Hematopoietic multipotent progenitor cell treated with erythropoietin and hydrocortisone succinate and interleukin-3 and kit ligand, for 6 days (in vitro differentiated cells): ENCODE results near the gene KCNK18.
"Not testable (repeated sequence)": the region's sequence is repeated elsewhere in the genome, so short reads cannot be mapped to it uniquely, and the experiment has no call there.

Source experiments
- DNase-seq: peaks from one replicate; pipeline ENCODE4 v3.0.0-alpha.2; 2015

KCNK18 gene

DNA sequence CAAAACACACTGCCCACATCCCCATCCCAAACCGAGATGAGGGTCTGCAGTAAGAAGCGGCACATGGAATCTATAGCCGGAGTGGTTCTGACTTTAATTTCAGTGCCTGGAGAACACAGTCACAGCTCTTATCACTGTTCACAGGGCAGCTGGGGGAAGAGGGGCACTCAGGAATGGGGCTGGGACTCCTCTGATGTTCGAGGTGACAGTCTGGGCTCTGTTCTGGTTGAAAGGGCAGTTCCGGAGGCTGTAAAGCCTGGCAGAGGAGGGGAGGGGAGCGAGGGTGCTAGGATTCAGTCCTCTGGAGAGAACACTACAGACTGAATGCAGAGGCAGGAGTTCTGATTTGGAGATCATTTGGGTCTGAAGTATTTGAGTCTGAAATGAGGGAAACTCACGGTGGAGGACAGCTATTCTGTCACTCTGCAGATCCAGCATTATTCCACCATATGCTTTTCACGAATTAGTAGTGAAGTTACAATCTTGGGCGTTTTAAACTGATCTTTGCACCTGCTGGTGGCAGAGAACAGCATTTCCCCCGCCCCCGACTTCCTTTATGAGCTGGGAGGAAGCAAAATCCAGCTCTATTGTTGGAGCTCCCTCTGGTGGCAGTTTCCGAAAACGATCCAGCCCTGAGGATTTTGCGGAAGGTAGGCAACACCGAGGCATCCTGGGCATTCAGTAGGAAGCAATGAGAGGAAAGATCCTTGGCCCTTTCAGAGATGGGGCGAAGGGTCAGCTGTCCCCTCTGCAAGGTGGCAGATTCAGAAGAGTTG is 22.7 kb upstream of the KCNK18 start:
- DNase-seq = peak; percentile 90

DNA sequence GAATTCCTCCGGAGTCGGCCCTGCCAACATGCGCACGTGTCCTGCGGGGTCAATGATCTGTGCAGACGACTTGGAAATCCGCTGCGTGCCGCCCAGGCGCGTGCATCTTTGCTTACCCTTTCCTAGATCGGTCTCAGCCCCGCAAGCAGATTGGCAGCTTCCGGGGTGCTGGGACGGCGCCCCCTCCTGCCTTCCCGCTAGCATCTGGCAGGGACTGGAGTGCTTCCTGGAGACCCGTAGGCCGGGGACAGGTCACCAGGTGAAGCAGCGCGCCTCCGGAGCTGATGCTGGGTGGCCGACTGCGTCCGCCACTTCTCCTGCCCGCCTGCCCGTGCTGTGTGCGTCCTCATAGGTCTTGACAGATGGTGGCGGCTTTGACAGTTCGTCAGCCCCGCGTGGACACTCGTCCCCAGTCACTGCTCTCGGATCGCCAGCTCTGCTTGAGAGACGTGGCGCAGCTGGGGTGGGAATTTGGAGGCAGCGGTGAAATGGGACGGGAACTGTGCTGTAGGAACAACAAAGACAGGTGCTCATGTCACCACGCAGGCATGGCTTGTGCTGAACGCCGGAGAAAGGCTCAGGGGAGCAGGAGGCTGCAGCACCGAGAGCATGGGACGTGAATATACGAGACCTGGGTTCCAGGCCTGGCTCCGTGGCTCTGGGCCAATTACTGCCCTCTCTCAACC is 21.9 kb upstream of the KCNK18 start:
- DNase-seq = peak; percentile 31

DNA sequence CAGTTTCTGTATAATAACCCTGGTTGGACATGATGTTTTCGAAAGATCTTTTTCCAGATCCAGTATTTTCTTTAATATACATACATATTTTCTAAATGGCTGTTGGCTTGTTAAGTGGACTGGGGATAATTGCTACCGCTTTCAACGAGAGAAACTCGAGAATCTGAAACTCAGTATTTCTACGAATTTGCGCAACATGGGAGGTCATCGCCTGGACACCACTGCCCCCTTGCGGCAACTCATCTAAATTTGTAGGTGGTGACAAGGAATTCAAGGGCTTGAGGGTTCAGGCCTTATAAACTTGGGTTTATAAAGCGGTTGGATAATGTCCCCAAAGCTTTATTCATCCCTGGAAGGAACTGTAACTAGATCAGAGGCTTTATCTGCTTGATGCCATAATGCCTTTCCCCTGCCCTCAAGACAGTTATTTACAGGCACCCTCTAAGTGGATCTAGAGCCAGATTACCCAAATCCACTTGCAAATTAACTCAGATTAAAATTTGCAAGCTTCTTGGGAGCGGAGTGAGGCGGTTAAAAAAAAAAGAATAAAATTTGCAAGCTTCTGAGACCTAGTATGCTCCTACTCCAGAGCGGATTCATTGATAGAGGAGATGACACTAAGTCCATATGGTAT is 21.3 kb upstream of the KCNK18 start:
- peak; percentile 91 for DNase-seq

DNA sequence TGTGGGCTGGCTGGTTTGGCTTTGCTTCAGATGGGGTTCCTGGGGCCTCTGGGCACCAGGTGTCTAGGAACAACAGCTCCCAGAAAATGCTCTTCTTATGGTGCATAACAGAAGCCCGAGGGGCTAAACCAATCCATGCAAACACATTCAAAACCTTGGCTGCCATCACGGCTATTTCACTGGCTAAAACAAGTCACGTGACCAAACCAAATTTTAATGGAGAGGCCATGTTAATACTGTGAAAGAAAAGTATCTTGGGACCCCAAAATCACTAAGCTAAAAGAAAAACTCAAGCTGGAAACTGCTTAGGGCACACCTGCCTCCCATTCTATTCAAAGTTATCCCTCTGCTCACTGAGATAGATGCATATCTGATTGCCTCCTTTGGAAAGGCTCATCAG is 19.1 kb upstream of the KCNK18 start:
- no peak for DNase-seq

DNA sequence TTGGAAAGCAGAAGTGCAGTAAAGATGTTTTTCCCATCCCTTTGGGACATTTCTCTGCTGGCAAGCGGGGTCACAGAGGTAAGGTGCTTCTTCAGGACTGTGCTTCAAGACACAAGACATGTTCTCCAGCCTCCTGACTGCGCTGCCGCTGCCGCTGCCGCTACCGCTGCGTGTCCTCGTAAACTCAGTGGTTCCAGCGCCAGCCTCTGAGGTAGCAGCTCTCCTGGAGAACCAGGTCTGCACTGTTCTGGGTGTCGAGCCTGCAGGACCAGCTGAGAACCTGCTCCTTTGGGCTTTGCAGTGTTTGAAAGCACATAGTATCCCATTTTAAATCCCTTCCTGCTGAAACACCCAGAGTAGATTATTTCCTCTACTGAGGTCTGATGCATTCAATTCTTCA is 13.0 kb upstream of the KCNK18 start:
- no peak for DNase-seq

DNA sequence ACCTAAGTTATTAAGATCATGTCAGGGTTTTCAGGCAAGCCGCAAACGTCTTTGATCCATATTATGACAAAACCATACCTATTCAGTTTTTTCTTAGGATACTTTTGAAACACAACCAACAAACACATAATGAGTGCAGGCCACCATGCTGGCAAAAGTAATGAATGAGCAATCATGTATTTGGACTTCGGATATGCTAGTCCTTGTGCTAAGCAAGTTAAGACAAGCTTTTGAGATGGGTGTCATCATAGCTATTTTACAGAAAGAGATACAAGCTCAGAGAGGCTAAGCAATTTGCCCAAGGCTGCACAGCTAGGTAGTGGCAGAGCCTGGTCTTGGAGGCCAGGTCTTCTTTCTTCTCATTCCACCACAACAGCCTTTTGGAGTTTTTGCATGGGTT is 12.5 kb upstream of the KCNK18 start:
- no peak for DNase-seq

DNA sequence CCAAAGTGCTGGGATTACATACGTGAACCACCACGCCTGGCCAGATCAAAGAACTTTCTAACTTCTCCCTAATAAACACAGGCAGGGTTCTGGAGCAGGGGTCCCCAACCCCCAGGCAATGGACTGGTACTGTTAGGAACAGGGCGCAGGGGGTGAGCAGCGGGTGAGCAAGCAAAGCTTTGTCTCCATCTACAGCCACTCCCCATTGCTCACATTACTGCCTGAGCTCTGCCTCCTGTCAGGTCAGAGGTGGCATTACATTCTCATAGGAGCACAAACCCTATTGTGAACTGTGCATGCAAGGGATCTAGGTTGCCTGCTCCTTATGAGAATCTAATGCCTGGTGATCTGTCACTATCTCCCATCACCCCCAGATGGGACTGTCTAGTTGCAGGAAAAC is 11.5 kb upstream of the KCNK18 start:
- not testable (repeated sequence) for DNase-seq

DNA sequence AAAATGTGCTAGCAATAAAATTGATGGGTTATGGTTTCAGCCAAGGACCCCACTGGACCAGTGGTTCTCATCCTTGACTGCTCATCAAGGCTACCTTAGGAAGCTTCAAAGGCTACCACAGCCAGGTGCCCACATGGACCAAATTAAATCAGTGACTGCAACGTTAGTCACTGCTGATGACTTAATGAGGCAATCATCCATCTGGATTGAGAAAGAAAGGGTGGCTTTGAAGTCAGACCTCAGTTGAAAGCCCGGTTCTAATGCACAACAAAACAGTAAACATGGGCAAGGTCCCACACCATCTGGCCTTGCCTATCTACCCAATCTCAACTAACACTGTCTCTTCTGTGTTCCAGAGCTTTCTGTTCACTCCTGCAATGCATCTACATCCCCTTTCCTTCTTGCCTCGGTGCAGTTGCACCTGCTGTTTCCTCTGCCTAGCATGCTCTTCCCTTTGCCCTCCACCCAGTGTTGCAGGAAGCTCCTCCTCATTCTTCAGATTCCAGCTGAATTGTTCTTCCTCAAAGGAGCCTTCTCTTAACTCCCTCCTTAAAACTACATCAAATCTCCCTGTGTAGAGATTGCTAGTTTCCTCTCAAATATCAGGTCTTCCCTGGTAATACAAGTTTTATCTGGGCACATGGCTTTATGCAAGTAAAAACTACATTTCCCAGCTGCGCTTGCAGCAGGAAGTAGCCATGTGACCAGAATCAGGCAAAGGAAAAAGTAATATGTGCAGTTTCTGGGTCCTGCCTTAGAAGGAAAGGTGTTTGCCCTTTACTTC is 10.3 kb upstream of the KCNK18 start:
- peak; percentile 31 for DNase-seq

DNA sequence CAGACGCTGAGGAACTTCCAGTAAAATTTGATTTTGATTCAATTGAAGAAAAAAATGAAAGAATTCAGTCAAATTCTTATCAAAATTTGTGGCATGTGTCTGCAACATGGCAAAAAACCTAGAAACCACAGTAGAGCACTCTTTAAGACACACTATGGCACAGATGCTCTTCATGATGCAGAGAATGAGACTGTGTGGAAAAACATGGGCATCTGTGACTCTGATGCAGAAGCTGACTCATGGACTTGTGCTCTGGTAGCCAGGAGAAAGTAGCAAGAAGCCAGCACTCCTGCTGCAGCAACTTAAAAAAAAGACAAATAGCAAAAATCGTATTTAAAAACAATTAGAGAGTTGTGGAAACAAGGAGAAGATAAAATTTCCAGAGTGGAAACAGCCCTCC is 8.9 kb upstream of the KCNK18 start:
- DNase-seq = no peak

DNA sequence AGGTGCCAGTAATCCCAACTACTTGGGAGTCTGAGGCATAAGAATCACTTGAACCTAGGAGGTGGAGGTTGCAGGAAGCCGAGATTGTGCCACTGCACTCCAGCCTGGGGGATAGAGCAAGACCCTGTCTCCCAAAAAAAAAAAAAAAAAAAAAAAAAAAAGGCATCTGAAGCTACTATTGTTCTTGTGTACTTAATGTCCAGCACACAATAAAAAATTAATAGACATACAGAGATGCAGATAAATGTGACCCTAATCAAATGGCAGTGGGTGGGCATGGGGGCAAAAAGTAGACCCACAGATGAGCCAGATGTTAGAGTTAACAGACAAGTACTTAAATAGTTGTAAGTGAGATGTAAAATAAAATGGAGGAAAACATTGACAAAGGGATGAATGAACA is 7.7 kb upstream of the KCNK18 start:
- no peak for DNase-seq

DNA sequence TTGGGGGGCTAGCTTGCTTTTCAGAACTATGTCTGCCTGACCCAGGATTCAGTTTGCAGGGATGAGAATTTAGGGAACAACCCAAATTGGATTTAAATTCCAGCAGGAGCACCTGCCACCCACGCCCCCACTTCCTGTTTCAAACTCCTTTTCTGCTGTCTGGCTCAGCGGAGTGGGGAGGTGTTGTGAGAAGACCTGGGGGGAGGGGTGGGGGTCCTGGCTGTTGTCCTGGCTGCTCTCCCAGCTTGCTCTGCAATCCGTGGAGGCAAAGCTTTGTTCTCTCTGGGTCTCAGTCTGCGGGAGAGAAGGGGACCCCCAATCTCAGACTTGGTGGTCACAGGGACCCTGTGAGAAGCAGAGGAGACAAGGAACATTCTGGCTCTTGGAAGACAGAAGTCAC is 799 bp downstream of the KCNK18 start:
- DNase-seq = no peak

DNA sequence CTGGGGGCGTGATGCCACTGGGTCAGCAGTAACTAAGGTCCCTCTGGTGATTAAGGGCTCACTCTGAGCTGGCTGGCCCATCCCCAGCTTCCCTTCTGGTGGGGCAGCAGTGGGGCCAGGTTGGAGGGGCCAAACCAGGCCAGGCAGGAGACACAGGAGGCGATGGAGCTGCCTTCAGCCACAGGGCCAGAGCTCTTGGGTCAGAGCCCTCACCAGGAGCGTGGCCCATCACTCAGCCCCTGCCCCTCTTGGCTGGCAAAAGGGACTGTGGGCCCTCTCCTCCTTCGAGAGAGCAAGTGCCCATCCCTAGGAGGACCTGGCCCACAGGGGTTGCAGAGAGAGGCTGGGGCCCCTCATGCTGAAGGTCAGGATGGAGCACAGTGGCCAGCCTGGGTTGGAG is 4.5 kb downstream of the KCNK18 start:
- DNase-seq = no peak

DNA sequence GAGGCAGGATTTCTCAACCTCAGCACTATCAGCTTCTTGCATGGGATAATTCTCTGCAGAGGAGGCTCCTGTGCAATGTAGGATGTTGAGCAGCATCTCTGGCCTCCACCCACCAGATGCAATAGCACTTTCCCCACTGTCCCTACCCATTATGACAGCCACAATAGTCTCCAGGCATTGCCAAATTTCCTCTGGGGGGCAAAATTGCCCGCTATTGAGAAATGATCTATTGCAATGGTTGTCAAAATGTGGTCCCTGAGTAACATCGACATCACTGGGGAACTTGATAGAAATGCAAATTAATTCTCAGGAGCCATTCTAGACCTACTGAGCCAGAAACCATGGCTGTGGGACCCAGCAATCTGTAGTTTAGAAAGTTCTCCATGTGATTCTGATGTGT is 7.0 kb downstream of the KCNK18 start:
- DNase-seq = no peak

DNA sequence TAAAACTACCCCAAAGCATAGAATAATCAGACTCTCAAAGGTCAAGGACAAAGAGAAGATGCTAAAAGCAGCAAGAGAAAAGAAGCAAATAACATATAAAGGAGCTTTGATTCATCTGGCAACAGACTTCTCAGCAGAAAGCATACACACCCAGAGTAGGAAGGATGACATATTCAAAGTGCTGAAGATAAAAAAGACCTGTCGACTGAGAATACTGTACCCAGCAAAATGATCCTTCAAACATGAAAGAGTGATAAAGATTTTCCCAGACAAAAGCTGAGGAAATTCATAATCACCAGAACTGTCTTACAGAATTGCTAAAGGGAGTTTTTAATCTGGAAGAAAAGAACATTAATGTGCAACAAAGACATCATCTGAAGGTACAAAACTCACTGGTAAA is 14.9 kb downstream of the KCNK18 start:
- DNase-seq = no peak

DNA sequence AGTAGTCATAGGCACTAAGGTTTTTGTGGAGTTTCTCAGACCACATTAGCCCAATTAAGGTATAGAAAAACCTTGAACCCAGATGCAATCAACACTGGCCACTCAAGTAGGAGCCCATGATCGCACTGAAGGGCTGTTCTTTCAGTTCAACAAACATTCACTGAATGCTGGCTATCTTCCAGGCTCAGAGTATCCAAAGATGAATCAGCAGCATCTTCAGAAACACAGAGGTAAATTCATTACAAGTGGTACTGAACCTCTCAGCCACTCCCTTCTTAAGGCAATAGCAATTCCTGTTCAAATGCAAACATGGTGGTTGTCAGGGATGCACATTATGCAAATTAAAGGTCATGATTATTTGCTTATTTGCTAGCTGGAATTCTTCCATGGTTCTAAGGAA is 17.1 kb downstream of the KCNK18 start:
- peak; percentile 9 for DNase-seq

DNA sequence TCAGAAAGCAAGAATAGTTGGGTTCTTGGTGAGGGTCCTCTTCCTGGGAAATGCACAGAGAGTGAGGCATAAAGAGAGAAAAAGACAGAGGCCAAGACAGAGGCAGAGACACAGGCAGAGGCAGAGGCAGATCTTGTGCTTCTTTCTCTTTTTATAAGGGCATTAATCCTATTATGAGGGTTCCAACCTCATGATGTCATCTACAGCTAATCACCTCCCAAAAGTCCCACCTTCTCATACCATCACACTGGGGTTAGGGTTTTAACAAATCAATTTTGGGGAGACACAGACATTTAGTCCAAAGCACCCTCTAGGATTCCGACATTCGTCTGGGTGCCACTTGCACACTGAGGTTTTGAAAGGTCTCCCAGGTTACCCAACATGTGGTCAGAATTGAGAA is 17.8 kb downstream of the KCNK18 start:
- no peak for DNase-seq

DNA sequence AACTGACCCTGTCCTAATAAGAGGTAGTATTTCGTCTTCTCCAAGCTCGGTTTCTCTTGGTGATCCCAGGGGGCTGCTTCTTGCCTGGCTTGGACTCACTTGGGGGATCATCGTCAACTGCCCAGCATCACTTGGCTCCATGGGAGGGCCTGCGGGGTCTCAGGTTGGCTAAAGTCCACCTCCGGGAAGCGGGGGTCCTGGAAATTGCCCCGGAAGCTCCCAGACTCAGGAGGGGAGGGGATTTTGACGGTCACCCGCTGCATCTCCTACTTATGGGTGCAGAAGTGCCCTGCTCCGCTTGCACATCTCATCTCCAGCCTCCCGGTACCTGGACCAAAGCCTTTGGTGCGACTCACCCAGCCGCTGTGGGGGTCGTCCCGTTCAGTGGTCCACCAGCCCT is 18.7 kb downstream of the KCNK18 start:
- DNase-seq = no peak

DNA sequence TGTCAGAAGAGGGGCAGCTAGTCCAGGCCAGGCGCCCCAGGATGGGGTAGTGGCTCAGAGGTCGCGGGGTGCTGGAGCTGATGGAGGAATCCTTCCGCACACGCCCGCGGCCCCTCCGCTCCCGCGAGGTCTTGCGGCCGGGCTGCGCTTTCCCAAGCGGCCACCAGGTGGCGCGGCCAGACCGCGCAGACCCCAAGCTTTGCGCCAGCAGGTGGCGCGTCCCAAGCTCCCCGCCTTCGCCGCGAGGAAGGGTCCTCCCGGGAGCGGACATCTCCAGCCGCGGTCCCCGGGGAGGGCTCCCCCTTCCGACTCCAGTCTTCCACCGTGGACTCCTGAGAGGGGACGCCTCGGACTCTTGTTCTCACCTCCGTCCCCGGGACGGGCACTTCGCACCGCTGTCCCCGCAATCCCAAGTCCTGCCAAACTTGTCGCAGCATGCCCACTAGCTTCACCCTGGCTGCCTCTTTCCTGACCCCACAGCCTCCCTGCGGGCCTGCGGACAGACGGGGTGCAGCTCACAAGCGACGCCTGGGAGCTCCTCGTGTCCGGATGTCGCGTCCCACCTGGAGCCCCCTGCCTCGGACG is 19.4 kb downstream of the KCNK18 start:
- peak; percentile 82 for DNase-seq

DNA sequence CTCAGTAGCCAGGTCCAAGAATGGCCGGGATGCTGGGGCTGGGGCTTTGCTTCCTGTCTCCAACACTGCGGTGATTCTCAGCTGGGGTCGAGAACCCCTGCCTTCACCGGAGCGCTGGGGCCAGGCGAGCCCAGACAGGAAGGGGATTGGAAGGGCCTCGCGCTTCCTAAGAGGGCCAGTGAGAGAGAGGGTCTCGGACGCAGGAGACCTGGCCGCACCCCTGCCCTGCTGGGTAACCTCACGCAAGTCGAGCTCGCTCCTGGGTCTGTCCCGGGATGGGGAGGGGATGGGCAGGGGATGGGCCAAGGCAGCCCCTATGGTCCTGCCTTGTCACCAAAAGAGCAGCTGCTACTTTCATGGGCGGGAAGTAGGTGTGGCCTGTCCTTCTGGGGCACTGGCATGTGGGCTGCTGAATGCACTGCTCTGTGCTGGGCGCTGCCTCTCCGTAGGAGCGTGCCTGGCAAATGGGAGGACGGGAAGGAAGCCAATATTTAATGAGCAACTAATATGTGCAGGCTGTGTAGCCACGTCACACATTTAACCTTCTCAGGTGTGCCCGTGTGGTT is 20.0 kb downstream of the KCNK18 start:
- DNase-seq = peak; percentile 73

DNA sequence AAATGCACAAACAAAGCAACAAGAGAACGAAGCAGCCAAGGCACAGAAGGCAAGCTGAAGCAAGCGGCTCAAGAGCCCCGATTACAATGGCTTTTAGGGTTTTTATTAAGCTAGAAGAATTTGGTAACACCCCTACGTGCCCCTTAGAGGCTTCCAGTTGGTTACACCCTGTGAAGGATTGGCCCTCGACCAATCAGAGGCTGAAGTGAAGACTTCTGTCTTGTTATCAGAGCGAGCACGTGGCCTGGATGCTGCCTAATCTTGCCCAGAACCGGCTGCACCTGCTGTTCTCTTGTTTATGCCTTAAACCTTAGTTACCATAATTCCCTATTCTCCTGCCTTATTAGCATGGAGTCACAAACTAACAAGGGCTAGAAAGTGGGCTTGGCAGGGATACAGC is 21.4 kb downstream of the KCNK18 start:
- DNase-seq = peak; percentile 74

DNA sequence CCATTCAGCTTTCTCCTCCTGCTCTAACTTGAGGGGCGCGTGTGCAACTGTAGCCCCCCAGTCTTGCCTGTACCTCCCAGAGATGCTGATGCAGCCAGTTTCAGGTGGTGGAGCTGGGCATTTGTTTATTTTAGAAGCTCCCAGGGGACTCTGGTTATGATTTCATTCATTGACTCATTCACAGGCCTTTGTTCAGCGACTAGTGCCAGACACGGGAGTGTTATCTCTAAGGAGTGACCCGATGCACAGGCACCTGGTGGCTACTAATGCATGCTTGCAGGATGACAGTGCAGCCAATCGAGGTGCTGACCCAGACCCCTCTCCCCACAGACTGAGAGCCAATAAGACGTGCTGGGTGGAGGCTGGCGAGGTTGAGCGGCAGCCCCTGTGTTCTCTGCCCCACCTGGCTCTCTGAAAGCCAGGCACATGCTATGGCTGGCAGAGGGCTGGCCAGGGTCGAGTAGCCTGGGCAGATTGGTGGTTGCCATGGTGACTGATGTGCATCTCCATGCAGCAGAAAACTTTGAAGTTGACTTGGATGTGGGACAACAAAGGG is 23.9 kb downstream of the KCNK18 start:
- DNase-seq = peak; percentile 12

DNA sequence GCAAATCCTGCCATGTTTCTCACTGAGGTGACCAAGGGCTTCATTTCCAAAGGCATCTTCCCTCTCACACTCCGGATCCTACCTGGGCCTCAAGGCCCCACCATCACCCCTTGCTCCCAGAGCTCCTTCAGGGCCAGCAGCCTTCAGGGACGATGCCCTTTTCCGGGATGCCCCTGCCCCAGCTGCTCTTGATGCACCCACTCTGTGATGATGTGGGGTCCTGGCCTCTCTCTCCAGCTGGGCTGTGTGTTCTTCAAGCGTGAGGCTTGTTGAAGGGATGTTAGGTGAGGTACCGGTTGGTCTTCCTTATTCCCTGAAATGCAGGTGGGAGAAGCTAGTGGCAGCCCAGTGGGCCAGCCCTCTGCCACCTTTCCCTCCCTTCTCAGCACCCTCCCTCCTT is 25.3 kb downstream of the KCNK18 start:
- DNase-seq = no peak
